Smooth muscle cell of the brain vasculature (primary cell): ENCODE results near the gene HAL.
"Not testable (repeated sequence)": the region's sequence is repeated elsewhere in the genome, so short reads cannot be mapped to it uniquely, and the experiment has no call there.

Source experiments
- DNase-seq: peaks from one replicate; pipeline ENCODE4 v3.0.0-alpha.2; 2012; ENCODE audit warnings: low read depth, low spot score

HAL gene

DNA sequence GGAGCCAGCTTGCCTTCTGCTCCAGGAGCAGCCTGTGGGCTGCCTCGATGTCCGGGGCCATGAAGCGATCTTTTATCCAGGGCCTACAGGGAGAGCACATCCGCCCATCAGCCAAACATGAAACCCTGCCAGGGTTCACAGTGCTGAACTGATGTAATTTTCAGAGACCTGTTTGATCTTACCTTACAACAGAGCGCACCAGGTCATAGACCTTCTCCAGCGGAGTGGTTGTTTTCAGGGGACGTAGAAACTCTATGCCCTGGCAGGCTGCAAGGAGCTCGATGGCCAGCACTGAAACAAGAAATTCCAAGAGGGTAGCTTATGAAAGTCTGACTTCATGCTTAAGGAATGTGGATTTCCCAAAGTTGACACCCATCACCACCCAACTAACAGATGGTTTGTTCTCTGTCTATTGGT, 19.7 kb downstream of the HAL start:
- DNase-seq, result no peak

DNA sequence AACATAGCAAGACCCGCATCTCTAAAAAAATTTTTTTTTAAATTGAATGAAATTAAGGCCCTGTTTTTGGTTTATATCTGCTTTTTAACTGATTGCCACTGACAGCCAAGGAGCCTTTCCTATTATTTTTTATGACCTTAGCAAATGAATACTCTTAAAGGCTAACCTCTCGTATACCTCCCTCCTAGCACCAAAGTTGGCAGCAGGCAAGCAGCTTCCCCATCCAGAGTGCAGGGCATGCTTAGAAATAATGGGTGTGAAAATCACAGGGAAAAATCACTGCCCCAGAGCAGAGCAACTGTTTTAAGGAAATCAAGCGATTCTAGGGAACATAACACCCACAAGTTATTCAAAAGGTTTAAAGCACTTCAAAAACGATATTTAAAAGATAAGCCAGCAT, 20.7 kb downstream of the HAL start:
- DNase-seq, result no peak

DNA sequence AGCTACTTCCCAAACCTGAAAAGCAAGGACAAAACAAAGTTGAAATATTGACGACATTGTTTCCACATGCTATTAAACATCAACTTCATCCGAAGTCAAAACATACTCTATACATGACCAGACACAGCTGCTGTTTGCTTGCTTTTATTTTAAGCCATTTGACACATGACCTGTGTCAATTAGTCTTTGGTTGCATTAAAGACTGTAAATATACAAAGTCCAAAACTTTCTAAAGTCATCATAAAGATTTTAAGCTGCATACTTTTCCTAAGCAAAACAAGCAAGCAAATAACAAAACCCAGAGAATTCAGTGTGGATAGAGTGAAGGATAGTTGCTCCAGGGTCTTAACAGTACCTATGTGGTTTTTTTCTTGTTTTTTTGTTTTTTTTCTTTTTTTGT, 21.8 kb downstream of the HAL start:
- no peak for DNase-seq

GRCh38 chr12:95972832-95973456, 23.2 kb downstream of the HAL start:
- DNase-seq, result no peak

DNA sequence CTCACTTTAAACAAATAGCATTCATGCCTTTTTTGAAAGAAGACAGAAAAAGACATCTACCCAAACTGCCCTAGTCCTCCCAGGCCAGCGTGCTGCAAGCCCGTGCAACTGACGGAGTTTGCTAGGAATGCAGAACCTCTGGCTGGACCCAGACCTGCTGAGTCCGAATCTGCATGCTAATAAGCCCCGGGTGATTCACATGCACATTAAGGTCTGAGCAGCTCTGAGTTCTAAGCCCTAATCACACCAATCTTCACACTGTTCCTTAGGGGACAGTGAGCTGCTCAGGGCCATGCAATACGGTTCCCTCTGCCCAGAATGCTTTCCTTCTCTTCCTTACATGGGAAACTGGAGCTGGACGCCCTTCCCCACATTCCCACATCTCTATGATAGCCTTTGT, 25.2 kb downstream of the HAL start:
- DNase-seq, result no peak

DNA sequence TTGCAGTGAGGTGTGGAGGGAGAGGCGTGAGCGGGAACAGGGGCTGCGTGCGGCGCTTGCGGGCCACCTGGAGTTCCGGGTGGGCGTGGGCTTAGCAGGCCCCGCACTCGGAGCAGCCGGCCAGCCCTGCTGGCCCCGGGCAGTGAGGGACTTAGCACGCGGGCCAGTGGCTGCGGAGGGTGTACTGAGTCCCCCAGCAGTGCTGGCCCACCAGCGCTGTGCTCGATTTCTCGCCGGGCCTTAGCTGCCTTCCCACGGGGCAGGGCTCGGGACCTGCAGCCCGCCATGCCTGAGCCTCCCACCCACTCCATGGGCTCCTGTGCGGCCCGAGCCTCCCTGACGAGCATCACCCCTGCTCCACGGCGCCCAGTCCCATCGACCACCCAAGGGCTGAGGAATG, 27.0 kb downstream of the HAL start:
- DNase-seq, result not testable (repeated sequence)

DNA sequence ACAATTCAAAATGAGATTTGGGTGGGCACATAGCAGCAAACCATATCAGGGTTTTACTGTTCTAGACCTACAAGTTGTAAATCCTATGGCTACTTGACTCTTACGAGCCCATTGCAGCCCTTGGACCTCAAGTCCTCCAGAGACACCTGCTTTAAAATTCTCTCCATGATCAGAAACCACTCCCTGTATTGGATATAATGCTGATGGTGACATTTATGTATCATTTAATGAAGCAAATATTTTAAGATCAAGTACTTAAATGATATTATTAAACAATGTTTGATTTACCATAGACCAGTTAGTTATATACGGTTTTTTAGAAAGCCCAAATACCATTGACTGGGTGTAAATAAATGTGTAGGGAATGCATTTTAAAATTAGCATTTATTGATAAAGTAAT, 28.8 kb downstream of the HAL start:
- DNase-seq, result no peak

DNA sequence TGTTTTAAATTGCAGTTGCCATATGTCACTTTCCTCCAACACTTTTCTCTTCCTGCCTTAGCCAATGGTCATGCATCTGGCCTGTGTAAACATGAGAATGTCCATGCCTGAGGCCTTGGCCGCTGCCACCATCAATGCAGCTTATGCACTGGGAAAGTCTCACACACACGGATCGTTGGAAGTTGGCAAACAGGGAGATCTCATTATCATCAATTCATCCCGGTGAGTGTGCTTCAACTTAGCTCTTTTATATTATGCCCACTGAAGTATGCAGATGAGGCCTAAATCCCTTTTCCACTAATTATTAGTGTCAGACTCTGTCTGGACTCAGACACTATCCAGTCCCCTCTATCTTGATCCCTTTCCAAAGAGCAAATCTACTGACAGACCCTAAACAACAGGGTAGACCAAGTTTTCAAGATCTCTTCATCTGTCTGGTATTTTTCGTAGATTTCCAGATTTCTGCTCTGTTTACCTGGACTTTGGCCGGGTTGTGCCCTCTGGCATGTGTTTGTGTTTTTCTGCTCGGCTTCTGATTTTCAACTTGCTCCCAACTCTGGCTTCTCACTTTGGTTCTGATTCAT, 29.8 kb downstream of the HAL start:
- no peak for DNase-seq

- DNase-seq, result no peak
These were observed 33.0 kb downstream of the HAL start for GRCh38 chr12:95963096-95963495.

DNA sequence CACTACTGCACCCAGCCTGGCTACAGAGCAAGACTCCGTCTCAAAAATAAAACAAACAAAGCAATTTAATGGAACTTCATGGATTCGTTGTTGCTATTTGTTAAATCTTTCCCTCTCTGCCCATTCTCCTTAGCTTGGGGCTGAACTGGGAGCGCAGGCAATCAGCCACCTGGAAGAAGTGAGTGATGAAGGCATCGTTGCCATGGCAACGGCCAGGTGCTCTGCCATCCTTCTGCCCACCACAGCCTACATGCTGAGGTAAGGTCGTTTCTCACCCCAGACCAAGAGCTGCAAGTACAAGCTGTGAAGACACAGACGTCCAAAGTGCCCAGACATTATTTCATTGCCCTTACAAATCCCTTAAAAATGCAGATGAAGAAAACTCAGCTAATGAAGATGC, 33.9 kb downstream of the HAL start:
- DNase-seq, result no peak

GRCh38 chr12:95960241-95960640, 35.9 kb downstream of the HAL start:
- no peak for DNase-seq

DNA sequence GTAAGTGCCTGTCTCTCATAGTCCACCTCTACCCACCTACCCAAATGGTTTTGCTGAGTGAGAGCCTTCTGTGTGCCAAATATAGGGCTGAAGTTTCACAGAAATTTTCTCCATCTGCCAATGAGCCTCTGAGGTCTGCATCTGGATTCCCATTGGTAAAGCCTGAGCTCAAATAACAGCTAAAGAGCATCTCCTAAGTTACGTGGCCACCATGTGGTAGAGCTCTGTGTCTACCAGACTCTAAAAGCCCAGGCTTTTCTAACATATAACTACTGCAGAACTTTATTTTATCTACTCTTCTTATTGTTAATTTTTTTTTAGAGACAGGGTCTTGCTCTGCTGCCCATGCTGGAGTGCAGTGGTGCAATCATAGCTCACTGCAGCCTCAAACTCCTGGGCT, 37.0 kb downstream of the HAL start:
- no peak for DNase-seq

GRCh38 chr12:95956557-95957145, 39.5 kb downstream of the HAL start:
- DNase-seq, result no peak

DNA sequence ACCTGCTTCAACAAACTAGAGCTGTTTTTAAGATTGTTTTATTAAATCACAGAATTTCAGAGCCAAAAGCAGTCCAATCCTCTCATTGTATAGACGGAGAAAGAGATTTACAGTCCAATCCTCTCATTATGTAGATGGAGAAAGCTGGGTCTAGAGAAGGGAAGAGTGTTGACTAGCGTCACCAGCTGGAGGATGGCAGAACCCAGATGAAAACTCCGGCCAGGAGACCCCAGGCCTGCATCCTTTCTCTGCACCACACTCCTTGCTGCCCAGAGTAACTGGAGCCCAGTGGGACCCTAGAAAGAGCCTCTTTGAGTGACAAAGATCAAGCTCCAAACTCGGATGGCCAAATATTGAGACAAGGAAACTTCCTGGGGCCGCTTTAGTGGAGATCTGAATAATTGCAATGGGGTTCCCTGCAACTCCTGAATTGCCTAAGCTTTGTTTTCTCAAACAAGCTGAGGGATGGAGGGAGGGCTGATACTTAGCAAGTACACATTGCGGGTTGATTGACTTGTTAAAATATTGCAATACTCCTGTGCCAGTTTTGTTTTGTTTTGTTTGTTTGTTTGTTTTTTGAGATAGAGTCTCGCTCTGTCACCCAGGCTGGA, 40.5 kb downstream of the HAL start:
- no peak for DNase-seq

GRCh38 chr12:95953000-95953399, 43.1 kb downstream of the HAL start:
- DNase-seq, result no peak

- no peak for DNase-seq
These were observed 44.6 kb downstream of the HAL start for GRCh38 chr12:95951515-95951914.

- DNase-seq, result no peak
These were observed 46.5 kb downstream of the HAL start for GRCh38 chr12:95949477-95950206.

GRCh38 chr12:95944108-95944704, 51.9 kb downstream of the HAL start:
- DNase-seq, result no peak

GRCh38 chr12:95943330-95943842, 52.8 kb downstream of the HAL start, which contains the start of gene AMDHD1:
Gene AMDHD1 (plus strand): TSS chr12:95943331. CDS start chr12:95943399, 68 bp downstream.
- no peak for DNase-seq

- no peak for DNase-seq
These were observed 53.4 kb downstream of the HAL start, which contains the start of gene CCDC38 for GRCh38 chr12:95942524-95943329. Gene CCDC38 (minus strand): TSS chr12:95942614. CDS start chr12:95936509, 6,105 bp downstream.

DNA sequence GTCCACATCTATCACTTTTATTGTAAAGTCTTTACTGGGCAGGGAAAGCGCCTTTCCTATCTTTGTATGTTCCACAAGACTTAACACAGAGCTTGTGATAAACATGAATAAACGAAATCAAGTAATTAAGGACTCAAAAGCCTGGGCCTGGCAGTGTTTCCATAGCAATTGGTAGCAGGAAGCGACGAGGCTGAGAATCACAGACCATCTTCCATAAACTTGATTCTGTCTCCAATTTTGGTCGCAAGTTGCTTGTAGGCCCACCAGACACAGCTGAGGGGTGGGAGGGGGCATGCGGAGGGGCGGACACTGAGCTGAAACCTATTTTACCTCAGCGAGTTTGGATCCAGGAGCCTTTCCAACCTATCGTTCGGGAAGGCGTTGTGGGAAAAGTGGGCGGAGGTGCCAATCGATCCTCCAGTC, 54.0 kb downstream of the HAL start:
- no peak for DNase-seq
